ENCODE data around the gene TUSC2.

DNA sequence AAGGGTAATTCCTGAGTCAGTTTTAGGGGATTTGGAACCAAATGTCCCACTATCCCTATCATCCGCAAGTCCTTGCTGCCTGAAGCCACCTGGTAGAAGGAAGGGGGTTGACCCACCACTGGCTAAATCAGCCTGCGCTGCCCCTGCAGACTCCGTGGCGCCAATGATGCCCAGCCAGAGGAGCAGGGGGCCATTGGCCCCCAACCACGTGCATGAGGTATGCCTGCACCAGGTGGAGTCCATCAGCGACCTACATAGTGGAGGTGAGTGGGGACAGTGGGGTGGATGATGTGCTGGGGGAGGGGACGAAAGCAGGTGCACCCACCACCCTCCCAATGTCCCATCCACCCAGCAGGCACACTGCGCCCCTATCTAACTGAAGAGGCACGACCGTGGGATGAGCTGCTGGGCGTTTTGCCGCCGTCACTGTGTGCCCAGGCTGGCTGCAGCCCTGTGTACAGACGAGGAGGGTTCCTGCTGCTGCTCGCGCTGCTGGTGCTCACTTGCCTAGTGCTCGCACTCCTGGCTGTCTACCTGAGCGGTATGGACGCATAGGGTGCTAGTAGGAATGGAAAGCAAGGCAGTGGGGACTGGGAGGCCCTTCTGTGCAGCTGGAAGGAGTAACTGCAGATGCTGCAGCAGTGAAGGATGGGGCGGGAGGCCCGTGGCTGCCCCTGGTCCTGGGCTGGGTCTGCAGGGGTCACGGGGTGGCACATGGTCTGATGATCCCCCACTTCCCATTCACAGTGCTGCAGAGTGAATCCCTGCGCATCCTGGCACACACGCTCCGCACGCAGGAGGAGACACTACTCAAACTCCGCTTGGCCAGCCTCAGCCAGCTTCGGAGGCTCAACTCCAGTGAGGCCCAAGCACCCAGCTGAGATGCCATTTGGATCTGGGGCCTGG is 41.4 kb downstream of the TUSC2 start:
- TF ChIP-seq, protein P1, sequence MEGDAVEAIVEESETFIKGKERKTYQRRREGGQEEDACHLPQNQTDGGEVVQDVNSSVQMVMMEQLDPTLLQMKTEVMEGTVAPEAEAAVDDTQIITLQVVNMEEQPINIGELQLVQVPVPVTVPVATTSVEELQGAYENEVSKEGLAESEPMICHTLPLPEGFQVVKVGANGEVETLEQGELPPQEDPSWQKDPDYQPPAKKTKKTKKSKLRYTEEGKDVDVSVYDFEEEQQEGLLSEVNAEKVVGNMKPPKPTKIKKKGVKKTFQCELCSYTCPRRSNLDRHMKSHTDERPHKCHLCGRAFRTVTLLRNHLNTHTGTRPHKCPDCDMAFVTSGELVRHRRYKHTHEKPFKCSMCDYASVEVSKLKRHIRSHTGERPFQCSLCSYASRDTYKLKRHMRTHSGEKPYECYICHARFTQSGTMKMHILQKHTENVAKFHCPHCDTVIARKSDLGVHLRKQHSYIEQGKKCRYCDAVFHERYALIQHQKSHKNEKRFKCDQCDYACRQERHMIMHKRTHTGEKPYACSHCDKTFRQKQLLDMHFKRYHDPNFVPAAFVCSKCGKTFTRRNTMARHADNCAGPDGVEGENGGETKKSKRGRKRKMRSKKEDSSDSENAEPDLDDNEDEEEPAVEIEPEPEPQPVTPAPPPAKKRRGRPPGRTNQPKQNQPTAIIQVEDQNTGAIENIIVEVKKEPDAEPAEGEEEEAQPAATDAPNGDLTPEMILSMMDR (IDR thresholded peaks at IDR 0.05; ENCODE audit: insufficient read depth, low read length), result no peak
- TF ChIP-seq SPI1 (IDR thresholded peaks at IDR 0.05; ENCODE audit: borderline replicate concordance, low read depth), result no peak
- TF ChIP-seq, protein P2, sequence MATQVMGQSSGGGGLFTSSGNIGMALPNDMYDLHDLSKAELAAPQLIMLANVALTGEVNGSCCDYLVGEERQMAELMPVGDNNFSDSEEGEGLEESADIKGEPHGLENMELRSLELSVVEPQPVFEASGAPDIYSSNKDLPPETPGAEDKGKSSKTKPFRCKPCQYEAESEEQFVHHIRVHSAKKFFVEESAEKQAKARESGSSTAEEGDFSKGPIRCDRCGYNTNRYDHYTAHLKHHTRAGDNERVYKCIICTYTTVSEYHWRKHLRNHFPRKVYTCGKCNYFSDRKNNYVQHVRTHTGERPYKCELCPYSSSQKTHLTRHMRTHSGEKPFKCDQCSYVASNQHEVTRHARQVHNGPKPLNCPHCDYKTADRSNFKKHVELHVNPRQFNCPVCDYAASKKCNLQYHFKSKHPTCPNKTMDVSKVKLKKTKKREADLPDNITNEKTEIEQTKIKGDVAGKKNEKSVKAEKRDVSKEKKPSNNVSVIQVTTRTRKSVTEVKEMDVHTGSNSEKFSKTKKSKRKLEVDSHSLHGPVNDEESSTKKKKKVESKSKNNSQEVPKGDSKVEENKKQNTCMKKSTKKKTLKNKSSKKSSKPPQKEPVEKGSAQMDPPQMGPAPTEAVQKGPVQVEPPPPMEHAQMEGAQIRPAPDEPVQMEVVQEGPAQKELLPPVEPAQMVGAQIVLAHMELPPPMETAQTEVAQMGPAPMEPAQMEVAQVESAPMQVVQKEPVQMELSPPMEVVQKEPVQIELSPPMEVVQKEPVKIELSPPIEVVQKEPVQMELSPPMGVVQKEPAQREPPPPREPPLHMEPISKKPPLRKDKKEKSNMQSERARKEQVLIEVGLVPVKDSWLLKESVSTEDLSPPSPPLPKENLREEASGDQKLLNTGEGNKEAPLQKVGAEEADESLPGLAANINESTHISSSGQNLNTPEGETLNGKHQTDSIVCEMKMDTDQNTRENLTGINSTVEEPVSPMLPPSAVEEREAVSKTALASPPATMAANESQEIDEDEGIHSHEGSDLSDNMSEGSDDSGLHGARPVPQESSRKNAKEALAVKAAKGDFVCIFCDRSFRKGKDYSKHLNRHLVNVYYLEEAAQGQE (IDR thresholded peaks at IDR 0.05; ENCODE audit: insufficient replicate concordance, low read depth), result no peak

All from HL-60 (cell line).